Middle frontal gyrus (tissue), 1 donor: ENCODE results near the gene EPDR1.
"Not testable (repeated sequence)": the region's sequence is repeated elsewhere in the genome, so short reads cannot be mapped to it uniquely, and the experiment has no call there.

Experiments
- DNase-seq: peaks from one replicate; pipeline ENCODE4 v3.0.0-alpha.2; 2015; ENCODE audit warnings: low spot score; ENCODE audit errors: extremely low spot score

Gene EPDR1

DNA sequence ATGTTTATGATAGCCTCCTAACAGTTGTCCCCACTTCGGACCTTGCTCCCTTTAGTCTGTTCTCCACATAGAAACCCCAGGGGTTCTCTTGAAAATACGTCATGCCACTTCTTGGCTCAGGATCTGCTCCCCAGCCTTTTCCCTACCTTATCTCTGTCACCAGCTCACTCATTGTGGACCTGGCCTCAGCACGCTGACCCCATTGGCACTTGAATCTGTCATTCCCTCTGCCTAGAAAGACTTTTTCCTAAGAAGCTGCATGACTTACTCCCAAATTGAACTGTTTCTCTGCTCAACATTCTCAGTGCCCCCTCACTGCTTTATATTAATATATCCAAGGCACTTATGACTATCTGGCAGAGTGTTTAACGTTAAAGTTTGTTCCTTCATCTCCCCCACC is 8.4 kb downstream of the EPDR1 start:
- DNase-seq, result no peak

- no peak for DNase-seq
Observed at GRCh38 chr7:37930226-37930948, 9.9 kb downstream of the EPDR1 start.

DNA sequence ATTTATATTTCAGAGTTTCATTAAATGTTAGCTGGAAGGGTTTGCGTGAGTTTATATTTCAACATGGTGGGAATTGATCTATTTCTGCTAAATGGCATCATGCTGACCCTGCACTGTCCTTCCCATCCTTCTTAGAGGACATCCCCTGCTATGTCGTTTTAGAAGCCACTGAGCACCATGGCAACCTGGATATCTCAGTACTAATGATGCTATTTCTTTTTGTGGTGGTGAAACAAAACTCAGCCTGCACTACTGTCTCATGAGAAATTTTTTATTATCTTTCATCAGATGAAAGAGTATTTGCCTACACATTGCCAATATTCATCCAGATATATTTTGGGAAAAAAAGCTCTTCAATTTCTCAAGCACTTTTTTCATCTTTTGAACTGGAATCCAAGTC is 12.1 kb downstream of the EPDR1 start:
- no peak for DNase-seq

DNA sequence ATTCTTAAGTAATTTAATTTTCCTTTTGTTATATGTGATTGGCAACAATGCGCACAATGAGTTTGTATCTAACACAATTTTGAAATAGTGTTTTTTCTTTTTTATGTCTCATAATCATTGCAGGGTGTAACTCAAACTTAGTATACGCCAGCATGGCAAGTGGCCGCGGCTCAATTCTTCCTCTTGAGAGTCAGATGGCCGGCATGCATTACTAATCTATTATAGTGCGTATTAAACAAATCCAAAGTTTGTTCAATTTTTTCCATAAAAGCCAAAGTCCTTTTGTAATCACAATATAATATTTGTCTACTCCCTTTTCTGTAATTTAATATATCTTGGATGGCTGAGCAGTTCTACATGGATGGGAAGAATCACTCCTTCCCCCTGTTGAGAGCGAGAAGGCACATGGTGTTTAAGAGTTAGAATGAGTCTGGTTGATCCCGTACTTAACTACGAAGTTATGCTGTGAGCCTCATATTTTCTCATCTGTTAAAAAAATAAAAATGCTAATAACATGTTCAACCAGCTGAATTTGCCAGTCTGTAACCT is 12.7 kb downstream of the EPDR1 start:
- DNase-seq, result no peak

DNA sequence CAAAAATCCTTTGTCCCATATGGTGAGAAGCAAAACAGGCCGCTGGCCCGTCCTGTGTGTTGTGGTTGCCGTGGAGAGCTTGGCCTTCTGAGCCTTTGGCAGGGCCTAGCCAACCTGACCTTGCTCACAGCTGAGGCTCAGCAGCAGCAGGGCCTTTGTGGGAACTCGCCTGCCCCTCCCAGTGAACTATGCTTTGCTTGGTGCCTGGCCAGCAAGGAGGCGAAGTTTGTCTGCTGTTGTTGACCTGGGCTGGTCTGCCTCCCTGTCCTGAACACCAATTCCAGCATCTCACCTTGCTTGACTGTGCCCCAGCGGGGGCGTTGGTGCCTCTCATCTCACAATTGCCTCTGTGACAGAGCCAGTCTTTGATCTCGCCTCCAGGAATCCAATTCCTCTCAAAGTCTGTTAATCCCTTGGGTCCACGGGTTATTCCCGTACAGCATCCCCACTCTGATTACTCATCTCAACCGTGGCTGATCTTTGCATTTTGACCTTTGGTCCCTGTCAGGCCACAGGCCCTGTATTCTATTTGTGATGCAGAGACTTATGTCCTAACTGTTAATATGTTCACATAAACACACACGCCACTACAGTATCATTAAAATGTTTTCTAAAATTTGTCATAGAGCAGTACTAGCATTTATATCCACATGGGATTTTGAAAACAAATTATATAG is 22.6 kb downstream of the EPDR1 start:
- DNase-seq, result no peak

- no peak for DNase-seq
Observed at GRCh38 chr7:37943905-37944736, 23.7 kb downstream of the EPDR1 start.

- DNase-seq, result no peak
Observed at GRCh38 chr7:37944737-37945054, 24.3 kb downstream of the EPDR1 start.

DNA sequence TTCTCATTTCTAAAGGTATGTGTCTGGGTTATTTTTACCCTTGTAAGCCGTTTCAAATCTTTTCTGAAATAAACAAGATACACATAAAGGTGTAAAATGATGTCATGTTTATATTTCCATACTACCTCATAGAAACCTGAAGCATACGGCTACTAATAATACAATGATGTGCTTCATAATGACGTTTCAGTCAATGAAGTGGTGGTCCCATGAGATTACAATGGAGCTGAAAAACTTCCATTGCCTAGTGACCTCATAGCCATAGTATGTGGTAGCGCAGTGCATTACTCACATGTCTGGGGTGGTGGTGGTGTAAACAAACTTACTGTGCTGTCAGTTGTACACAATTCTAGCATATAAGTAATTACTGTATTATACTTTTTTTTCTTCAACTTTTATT is 24.9 kb downstream of the EPDR1 start:
- no peak for DNase-seq

DNA sequence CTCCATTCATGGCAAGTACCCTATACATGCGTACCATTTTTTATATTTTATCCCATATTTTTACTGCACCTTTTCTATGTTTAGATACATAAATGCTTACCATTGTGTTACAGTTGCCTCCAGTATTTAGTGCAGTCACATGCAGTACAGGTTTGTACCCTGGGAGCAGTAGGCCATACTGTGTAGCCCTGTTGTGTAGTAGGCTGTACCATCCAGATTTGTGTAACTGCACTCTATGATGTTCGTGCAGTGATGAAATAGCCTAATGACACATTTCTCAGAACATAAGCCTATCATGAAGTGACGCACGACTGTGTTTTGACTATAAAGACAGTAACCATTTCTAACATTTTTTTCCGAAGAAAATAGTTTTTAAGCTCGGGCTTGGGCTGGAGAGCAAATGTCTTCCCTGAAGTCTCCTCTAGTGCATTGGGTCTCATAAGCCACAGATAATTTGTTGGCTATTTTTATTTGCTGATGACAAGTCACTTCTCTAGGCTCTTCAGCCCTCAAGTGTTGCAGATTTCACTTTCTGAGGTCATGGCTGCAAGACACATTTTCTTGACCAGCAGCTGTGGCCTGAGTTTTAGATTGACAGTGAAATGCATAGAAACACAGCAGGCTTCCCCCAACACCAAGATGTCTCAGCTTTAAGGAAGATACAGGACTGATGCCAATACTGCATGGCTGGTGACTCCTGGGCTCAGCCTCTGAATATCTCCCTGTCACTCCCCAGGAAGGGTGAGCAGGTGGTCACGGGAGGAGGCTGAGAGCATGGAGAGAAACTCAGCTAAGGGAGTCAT is 26.9 kb downstream of the EPDR1 start:
- DNase-seq, result no peak

DNA sequence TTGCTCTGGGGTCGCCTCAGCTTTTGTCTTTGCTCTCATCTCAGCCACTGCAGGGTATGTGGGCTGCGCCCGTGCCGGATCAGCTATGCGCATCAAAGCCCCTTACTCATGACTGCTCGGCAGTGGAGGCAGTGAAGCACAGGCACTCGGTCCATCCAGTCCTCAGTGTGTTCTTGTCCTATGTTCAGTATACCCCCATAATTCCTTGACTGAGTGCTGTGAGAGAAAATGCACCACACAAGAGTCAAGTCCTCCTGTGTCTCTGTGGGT is 27.4 kb downstream of the EPDR1 start:
- DNase-seq, result no peak

- DNase-seq, result no peak
Observed at GRCh38 chr7:37952240-37952639, 31.8 kb downstream of the EPDR1 start.

DNA sequence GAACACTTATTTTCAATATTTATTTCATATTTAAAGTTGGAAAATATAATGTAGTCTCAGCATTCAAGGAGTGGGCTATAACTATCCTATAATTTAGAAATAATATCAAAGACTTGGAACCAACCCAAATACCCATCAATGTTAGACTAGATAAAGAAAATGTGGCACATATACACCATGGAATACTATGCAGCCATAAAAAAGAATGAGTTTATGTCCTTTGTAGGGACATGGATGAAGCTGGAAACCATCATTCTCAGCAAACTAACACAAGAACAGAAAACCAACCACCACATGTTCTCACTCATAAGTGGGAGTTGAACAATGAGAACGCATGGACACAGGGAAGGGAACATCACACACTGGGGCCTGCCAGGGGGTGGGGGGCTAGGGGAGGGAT is 33.8 kb downstream of the EPDR1 start:
- DNase-seq, result not testable (repeated sequence)

- DNase-seq, result no peak
Observed at GRCh38 chr7:37956791-37957190, 36.4 kb downstream of the EPDR1 start.

GRCh38 chr7:37957221-37957970 is 37.0 kb downstream of the EPDR1 start:
- DNase-seq, result no peak

DNA sequence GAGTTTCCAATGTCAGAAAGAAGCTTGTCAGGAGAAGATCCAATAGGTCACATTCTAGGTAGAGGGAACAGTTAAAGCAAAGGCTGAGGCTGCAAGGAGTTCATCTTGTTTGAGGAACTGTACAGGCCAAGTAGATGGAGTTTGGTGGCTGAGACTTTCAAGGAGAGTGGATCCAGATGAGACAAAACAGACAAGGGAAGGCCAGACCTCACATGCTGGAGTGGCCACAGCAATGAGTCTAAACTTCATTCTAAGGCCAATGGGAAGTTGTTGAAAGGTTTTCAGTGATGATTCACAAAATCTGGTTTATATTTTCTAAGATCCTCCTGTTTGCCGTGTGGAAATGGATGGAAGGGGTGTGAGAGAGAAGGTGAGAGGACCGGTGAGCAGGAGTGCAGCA is 40.0 kb downstream of the EPDR1 start:
- DNase-seq, result no peak

DNA sequence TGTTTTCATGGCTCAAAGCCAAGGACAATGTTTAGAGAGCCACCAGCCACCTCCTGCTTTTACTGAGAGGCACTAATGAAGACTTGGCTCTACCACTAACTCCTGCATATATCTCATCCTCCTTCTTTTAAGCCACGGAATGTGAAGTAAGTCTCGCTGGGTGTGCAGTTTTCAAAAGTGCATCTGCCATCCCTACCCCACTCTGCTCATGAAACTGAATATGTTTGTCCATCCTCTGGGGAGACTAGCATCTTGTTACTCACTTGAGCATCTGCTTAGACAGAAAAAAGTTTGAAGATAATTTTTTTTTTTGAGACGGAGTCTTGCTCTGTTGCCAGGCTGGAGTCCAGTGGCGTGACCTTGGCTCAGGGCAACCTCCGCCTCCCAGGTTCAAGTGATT is 40.8 kb downstream of the EPDR1 start:
- no peak for DNase-seq

GRCh38 chr7:37964196-37964595 is 43.8 kb downstream of the EPDR1 start:
- DNase-seq, result no peak

GRCh38 chr7:37970211-37970610 is 49.8 kb downstream of the EPDR1 start:
- no peak for DNase-seq

DNA sequence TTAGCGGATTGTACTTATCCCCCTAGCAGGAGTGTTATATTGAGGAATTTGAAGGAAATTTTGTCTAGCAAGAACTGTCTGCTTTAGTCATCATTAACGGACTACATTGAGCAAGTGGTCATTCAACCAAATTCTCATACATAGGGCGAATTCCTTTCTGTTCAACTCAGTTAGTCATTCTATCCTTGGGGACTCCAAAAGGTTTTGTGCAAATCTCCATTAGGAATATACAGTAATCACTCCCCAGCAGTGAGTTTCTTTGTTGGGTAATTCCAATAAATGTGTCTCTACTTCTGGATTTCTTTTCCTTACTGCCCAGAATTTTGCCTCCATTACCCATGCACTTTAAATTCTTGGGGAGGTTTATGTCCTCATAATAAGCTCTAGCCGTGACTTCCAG is 51.1 kb downstream of the EPDR1 start:
- DNase-seq, result no peak

DNA sequence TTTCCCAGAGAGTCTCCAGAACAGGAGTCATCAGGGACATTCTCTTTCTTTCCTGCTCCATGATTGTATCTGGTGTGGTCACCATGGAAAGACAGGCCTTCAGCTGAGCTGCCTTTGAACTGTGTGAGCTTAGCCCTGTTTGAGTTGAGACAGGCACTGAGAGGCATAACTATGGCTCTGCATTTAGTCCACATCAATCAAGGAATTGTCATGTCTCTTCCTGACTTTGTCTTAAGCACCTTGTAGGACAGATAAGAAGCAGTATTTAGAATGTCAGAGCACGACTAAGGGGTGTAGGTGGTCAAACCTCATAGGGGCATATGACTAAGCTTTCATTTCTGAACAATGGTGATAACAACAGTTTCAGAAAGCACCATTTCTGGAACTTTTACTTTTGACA is 53.5 kb downstream of the EPDR1 start:
- no peak for DNase-seq

DNA sequence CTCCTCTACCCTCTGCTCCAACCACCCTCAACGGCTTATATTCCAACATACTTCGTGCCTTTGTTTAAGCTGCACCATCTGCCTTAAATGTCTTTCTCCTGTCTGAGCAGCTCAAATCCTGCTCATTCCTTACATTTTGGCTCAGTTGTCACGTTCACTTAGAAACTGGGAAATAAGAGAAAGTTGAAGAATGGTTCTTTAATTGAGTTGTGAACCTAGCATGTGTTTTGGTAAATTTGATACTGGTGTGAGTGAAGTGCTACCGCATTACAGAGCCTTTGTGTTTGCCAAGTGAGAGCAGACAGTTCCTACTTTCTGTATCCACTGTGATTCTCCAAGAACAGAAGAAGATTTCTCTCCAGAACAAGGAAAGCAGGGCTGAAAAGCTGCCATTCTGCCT is 54.3 kb downstream of the EPDR1 start:
- DNase-seq, result no peak
